ENCODE data around the gene CRIM1.

DNA sequence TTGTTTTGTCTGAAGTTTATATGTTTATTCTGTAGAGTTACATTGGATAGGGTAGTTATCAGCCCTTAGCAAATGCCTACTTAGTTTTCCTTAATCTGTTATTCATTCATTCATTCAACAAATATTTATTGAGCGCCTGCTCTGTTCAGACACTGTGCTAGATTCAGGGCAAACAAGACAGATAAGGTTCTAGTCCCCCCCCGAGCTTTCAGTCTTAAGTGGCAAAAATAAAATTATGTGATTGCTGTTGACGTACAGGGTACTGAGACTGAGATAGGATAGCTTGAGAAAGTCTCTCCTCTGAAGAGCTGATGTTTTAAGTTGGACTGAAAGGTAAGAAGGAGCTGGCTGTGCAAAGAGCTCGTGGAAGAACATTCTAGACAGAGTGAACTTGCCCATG, 58.7 kb downstream of the CRIM1 start:
- TF ChIP-seq CREB1 (CRISPR knock-in tag; IDR thresholded peaks at IDR 0.05; ENCODE audit: low read depth) (no peak), EZH2 (IDR thresholded peaks at IDR 0.05; ENCODE audit: low read depth, unreplicated experiment) (no peak), POLR2AphosphoS5 (IDR thresholded peaks at IDR 0.05; ENCODE audit: low read depth) (no peak), ZNF331 (CRISPR knock-in tag; IDR thresholded peaks at IDR 0.05; ENCODE audit: low read depth) (no peak), EZH2phosphoT487 (IDR thresholded peaks at IDR 0.05; ENCODE audit: unreplicated experiment) (no peak), NANOG (IDR thresholded peaks at IDR 0.05; ENCODE audit: borderline replicate concordance) (no peak)
- TF ChIP-seq, protein P1, sequence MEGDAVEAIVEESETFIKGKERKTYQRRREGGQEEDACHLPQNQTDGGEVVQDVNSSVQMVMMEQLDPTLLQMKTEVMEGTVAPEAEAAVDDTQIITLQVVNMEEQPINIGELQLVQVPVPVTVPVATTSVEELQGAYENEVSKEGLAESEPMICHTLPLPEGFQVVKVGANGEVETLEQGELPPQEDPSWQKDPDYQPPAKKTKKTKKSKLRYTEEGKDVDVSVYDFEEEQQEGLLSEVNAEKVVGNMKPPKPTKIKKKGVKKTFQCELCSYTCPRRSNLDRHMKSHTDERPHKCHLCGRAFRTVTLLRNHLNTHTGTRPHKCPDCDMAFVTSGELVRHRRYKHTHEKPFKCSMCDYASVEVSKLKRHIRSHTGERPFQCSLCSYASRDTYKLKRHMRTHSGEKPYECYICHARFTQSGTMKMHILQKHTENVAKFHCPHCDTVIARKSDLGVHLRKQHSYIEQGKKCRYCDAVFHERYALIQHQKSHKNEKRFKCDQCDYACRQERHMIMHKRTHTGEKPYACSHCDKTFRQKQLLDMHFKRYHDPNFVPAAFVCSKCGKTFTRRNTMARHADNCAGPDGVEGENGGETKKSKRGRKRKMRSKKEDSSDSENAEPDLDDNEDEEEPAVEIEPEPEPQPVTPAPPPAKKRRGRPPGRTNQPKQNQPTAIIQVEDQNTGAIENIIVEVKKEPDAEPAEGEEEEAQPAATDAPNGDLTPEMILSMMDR (conservative IDR thresholded peaks at IDR 0.05; ENCODE audit: low read depth in 2 of 2), result no peak
- TF ChIP-seq, protein P2, sequence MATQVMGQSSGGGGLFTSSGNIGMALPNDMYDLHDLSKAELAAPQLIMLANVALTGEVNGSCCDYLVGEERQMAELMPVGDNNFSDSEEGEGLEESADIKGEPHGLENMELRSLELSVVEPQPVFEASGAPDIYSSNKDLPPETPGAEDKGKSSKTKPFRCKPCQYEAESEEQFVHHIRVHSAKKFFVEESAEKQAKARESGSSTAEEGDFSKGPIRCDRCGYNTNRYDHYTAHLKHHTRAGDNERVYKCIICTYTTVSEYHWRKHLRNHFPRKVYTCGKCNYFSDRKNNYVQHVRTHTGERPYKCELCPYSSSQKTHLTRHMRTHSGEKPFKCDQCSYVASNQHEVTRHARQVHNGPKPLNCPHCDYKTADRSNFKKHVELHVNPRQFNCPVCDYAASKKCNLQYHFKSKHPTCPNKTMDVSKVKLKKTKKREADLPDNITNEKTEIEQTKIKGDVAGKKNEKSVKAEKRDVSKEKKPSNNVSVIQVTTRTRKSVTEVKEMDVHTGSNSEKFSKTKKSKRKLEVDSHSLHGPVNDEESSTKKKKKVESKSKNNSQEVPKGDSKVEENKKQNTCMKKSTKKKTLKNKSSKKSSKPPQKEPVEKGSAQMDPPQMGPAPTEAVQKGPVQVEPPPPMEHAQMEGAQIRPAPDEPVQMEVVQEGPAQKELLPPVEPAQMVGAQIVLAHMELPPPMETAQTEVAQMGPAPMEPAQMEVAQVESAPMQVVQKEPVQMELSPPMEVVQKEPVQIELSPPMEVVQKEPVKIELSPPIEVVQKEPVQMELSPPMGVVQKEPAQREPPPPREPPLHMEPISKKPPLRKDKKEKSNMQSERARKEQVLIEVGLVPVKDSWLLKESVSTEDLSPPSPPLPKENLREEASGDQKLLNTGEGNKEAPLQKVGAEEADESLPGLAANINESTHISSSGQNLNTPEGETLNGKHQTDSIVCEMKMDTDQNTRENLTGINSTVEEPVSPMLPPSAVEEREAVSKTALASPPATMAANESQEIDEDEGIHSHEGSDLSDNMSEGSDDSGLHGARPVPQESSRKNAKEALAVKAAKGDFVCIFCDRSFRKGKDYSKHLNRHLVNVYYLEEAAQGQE (IDR thresholded peaks at IDR 0.05; ENCODE audit: unreplicated experiment), result no peak
- TF ChIP-seq, protein P3, sequence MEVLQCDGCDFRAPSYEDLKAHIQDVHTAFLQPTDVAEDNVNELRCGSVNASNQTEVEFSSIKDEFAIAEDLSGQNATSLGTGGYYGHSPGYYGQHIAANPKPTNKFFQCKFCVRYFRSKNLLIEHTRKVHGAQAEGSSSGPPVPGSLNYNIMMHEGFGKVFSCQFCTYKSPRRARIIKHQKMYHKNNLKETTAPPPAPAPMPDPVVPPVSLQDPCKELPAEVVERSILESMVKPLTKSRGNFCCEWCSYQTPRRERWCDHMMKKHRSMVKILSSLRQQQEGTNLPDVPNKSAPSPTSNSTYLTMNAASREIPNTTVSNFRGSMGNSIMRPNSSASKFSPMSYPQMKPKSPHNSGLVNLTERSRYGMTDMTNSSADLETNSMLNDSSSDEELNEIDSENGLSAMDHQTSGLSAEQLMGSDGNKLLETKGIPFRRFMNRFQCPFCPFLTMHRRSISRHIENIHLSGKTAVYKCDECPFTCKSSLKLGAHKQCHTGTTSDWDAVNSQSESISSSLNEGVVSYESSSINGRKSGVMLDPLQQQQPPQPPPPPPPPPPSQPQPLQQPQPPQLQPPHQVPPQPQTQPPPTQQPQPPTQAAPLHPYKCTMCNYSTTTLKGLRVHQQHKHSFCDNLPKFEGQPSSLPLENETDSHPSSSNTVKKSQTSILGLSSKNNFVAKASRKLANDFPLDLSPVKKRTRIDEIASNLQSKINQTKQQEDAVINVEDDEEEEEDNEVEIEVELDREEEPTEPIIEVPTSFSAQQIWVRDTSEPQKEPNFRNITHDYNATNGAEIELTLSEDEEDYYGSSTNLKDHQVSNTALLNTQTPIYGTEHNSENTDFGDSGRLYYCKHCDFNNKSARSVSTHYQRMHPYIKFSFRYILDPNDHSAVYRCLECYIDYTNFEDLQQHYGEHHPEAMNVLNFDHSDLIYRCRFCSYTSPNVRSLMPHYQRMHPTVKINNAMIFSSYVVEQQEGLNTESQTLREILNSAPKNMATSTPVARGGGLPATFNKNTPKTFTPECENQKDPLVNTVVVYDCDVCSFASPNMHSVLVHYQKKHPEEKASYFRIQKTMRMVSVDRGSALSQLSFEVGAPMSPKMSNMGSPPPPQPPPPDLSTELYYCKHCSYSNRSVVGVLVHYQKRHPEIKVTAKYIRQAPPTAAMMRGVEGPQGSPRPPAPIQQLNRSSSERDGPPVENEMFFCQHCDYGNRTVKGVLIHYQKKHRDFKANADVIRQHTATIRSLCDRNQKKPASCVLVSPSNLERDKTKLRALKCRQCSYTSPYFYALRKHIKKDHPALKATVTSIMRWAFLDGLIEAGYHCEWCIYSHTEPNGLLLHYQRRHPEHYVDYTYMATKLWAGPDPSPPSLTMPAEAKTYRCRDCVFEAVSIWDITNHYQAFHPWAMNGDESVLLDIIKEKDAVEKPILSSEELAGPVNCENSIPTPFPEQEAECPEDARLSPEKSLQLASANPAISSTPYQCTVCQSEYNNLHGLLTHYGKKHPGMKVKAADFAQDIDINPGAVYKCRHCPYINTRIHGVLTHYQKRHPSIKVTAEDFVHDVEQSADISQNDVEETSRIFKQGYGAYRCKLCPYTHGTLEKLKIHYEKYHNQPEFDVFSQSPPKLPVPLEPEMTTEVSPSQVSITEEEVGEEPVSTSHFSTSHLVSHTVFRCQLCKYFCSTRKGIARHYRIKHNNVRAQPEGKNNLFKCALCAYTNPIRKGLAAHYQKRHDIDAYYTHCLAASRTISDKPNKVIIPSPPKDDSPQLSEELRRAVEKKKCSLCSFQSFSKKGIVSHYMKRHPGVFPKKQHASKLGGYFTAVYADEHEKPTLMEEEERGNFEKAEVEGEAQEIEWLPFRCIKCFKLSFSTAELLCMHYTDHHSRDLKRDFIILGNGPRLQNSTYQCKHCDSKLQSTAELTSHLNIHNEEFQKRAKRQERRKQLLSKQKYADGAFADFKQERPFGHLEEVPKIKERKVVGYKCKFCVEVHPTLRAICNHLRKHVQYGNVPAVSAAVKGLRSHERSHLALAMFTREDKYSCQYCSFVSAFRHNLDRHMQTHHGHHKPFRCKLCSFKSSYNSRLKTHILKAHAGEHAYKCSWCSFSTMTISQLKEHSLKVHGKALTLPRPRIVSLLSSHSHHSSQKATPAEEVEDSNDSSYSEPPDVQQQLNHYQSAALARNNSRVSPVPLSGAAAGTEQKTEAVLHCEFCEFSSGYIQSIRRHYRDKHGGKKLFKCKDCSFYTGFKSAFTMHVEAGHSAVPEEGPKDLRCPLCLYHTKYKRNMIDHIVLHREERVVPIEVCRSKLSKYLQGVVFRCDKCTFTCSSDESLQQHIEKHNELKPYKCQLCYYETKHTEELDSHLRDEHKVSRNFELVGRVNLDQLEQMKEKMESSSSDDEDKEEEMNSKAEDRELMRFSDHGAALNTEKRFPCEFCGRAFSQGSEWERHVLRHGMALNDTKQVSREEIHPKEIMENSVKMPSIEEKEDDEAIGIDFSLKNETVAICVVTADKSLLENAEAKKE (CRISPR knock-in tag; IDR thresholded peaks at IDR 0.05), result no peak
